Sigmoid colon (tissue), 4 donors: ENCODE measurements around the gene TMEM191B.
"Not testable (repeated sequence)": the region's sequence is repeated elsewhere in the genome, so short reads cannot be mapped to it uniquely, and the experiment has no call there.

Experiments used
- EP300 ChIP-seq, 4 donors: sonication (generic); formaldehyde crosslinking; IDR thresholded peaks; one replicate each; pipeline ENCODE4 v1.6.1; 2017; ENCODE audit warnings: antibody characterized with exemption in 4 of 4
- POLR2A ChIP-seq, 2 donors: fragments of 450-650 bp; IDR thresholded peaks; one replicate each; pipeline ENCODE4 v1.6.1; 2016; ENCODE audit warnings: antibody characterized with exemption in 2 of 2, mild to moderate bottlenecking in 2 of 2, moderate library complexity in 2 of 2
- TF ChIP-seq, protein P1 (sequence below), 4 experiments: fragments of 450-650 bp in 3 of 4; fragments of 200-600 bp in 1 of 4; IDR thresholded peaks; one replicate each; pipeline ENCODE4 v1.5.1; 2016 to 2019; ENCODE audit warnings: antibody characterized with exemption in 4 of 4, mild to moderate bottlenecking in 3 of 4, moderate library complexity in 2 of 4

- TF ChIP-seq POLR2A, EP300 (IDR thresholded peaks at IDR 0.05): not testable (repeated sequence)
- TF ChIP-seq, protein P1, sequence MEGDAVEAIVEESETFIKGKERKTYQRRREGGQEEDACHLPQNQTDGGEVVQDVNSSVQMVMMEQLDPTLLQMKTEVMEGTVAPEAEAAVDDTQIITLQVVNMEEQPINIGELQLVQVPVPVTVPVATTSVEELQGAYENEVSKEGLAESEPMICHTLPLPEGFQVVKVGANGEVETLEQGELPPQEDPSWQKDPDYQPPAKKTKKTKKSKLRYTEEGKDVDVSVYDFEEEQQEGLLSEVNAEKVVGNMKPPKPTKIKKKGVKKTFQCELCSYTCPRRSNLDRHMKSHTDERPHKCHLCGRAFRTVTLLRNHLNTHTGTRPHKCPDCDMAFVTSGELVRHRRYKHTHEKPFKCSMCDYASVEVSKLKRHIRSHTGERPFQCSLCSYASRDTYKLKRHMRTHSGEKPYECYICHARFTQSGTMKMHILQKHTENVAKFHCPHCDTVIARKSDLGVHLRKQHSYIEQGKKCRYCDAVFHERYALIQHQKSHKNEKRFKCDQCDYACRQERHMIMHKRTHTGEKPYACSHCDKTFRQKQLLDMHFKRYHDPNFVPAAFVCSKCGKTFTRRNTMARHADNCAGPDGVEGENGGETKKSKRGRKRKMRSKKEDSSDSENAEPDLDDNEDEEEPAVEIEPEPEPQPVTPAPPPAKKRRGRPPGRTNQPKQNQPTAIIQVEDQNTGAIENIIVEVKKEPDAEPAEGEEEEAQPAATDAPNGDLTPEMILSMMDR (IDR thresholded peaks at IDR 0.05) = not testable (repeated sequence)
Observed at GRCh38 chr22:18522762-18523161, 4.8 kb upstream of the TMEM191B start.
